K562 (cell line): Measurements from ENCODE around the gene BRWD1. TPM values are rescaled to one million over a fixed set of nuclear protein-coding genes. Genes with fewer than 3 reads are reported as not detected.

Source experiments
- ATAC-seq: fragments of 200-7000 bp; cut with Tn5 transposase; 3 replicates; pipeline ENCODE4 v1.9.1; 2020; ENCODE audit warnings: moderate library complexity
- BruUV-seq: library from RNA; stranded (reverse); fragments of 400-500 nt; replicated peaks from 2 replicates; lab custom pipeline; 2021; lab: Mats Ljungman, UMichigan
- CTCF ChIA-PET: fragments of 300-600 bp; formaldehyde crosslinking; extraction: SDS; loops from one replicate; lab custom pipeline; 2021; ENCODE audit warnings: low intra/inter-chr PET ratio; lab: Yijun Ruan, JAX
- POLR2A ChIA-PET: fragments of 300-600, 350-650 bp; sonication (Branson Sonifier 250); formaldehyde crosslinking; extraction: SDS; loops from one replicate; lab custom pipeline; 2021; ENCODE audit warnings: antibody characterized with exemption, inconsistent platforms; lab: Yijun Ruan, JAX
- DNase-seq, 4 experiments: peaks; one replicate each; pipeline versions ENCODE4 v3.0.0 to v3.0.0-alpha.2; 2011 to 2018; ENCODE audit warnings: low spot score in 3 of 4, mixed read lengths in 3 of 4; ENCODE audit errors: extremely low read depth in 1 of 4
- FAIRE-seq: peaks from 2 replicates; lab custom pipeline; 2011; peaks lifted over from hg19 to GRCh38; lab: Jason Lieb, UNC
- H2AFZ ChIP-seq: 2 replicates; pipeline ENCODE4 v1.6.0; 2011; ENCODE audit warnings: low read depth, low read length, control low read depth, inconsistent platforms
- H3K27ac ChIP-seq: fragments of 200-600 bp; 3 replicates; pipeline ENCODE4 v1.8.0; 2011; ENCODE audit warnings: low read depth, mild to moderate bottlenecking, control low read depth, inconsistent platforms, low read length, moderate library complexity, mixed read lengths; ENCODE audit errors: extremely low read depth
- H3K27me3 ChIP-seq, 2 experiments: fragments of 300-600 bp in 1 of 2; 2 replicates in 1 of 2; 3 replicates in 1 of 2; pipeline versions ENCODE4 v1.6.0 to v1.8.0; 2011; ENCODE audit warnings: inconsistent platforms in 2 of 2, low read length in 2 of 2, mild to moderate bottlenecking in 1 of 2, mixed read lengths in 1 of 2, moderate library complexity in 1 of 2; ENCODE audit not compliant: control insufficient read depth in 2 of 2, insufficient read depth in 2 of 2
- H3K36me3 ChIP-seq: fragments of 300-600 bp; 3 replicates; pipeline ENCODE4 v1.8.0; 2011; ENCODE audit warnings: mild to moderate bottlenecking, low read length, inconsistent platforms; ENCODE audit not compliant: control insufficient read depth, insufficient read depth
- H3K4me1 ChIP-seq, 2 experiments: fragments of 200-600 bp in 1 of 2; replicated peaks in 1 of 2; 2 replicates in 1 of 2; 3 replicates in 1 of 2; pipeline versions ENCODE4 v1.5.1 to v1.8.0; 2011; ENCODE audit warnings: inconsistent platforms in 2 of 2, low read length in 2 of 2, mild to moderate bottlenecking in 1 of 2, mixed read lengths in 1 of 2, moderate library complexity in 1 of 2; ENCODE audit not compliant: control insufficient read depth in 2 of 2, insufficient read depth in 2 of 2
- H3K4me2 ChIP-seq: 2 replicates; pipeline ENCODE4 v1.6.1; 2011; ENCODE audit warnings: low read length, control low read depth, inconsistent platforms, mixed read lengths; ENCODE audit not compliant: insufficient read depth
- H3K4me3 ChIP-seq: fragments of 200-600 bp; sonication (generic), shearing (Covaris generic); 2 replicates; pipeline ENCODE4 v1.5.1; 2016; ENCODE audit warnings: control low read depth, inconsistent platforms
- H3K79me2 ChIP-seq: fragments of 200-600 bp; 3 replicates; pipeline ENCODE4 v1.8.0; 2011; ENCODE audit warnings: low read length, inconsistent platforms; ENCODE audit not compliant: control insufficient read depth, insufficient read depth
- H3K9ac ChIP-seq, 2 experiments: 2 replicates each; pipeline versions ENCODE4 v1.6.0 to v1.6.1; 2011; ENCODE audit warnings: low read depth in 2 of 2, low read length in 2 of 2, control low read depth in 1 of 2, inconsistent platforms in 1 of 2, mild to moderate bottlenecking in 1 of 2, mixed read lengths in 1 of 2; ENCODE audit not compliant: insufficient read depth in 1 of 2
- H3K9me1 ChIP-seq: one replicate; pipeline ENCODE4 v1.6.0; 2011; ENCODE audit warnings: inconsistent platforms, mild to moderate bottlenecking, low read length, moderate library complexity; ENCODE audit not compliant: control insufficient read depth, insufficient read depth
- H3K9me3 ChIP-seq: replicated peaks from 2 replicates; pipeline ENCODE4 v1.5.1; 2011; ENCODE audit warnings: low read depth, low read length, inconsistent platforms; ENCODE audit not compliant: control insufficient read depth, insufficient read depth
- H4K20me1 ChIP-seq: replicated peaks from 2 replicates; pipeline ENCODE4 v1.6.1; 2011; ENCODE audit warnings: low read length, inconsistent platforms, mixed read lengths; ENCODE audit not compliant: control insufficient read depth, insufficient read depth
- CHD7 ChIP-seq: fragments of 200-600 bp; sonication (generic); IDR thresholded peaks from one replicate; pipeline ENCODE4 v1.6.1; 2012; ENCODE audit warnings: mild to moderate bottlenecking, low read depth, low read length, inconsistent platforms
- ZBTB2 ChIP-seq: fragments of 450-650 bp; IDR thresholded peaks from 2 replicates; pipeline ENCODE4 v1.6.1; 2016; ENCODE audit warnings: antibody characterized with exemption
- WGBS: fragments of 100-300 bp; shearing (Covaris generic); methylation state at CpG from one replicate; pipeline ENCODE4 v1.1.6; 2016; ENCODE audit warnings: low coverage, mixed read lengths; ENCODE audit not compliant: insufficient coverage; ENCODE audit errors: missing lambda C conversion rate; 5-methylcytosine and 5-hydroxymethylcytosine counted together
- in situ Hi-C: fragments of 300-500 bp; cut with MboI; formaldehyde crosslinking; loops from 4 replicates; pipeline ENCODE4 v1.15.0; 2018; ENCODE audit warnings: inconsistent platforms, mixed read lengths
- intact Hi-C: fragments of 100-400 bp; cut with micrococcal nuclease; formaldehyde crosslinking; loops from 2 replicates; pipeline ENCODE4 v1.14.2; 2022
- polyA plus RNA-seq, 8 experiments: library from polyadenylated mRNA; depleted of rRNA in 4 of 8; stranded (reverse) in 5 of 8; unstranded in 3 of 8; fragments of >200 nt; fragmentation: Nextera tagmentation in 2 of 8; fragmentation: Illumina TruSeq in 1 of 8; extraction: Ambion mirVana in 2 of 8; extraction: Trizol in 1 of 8; gene quantifications; 2 replicates each; pipeline versions ENCODE4 v1.2.1 to v1.2.3, GENCODE V29; 2011 to 2014; ENCODE audit warnings: inconsistent platforms in 1 of 8, missing spikeins in 1 of 8
- total RNA-seq, 7 experiments: library from RNA; depleted of rRNA in 6 of 7; stranded (reverse); fragments of >200 nt in 6 of 7; fragmentation: Illumina TruSeq in 2 of 7; extraction: Trizol in 2 of 7; gene quantifications; 2 replicates each; pipeline versions ENCODE4 v1.2.1 to v1.2.3, GENCODE V29; 2011 to 2021; ENCODE audit warnings: low replicate concordance in 1 of 7

The BRWD1 gene
- total and polyA plus RNA-seq, 9 of the 15 experiments (the other 6 are each of a cell fraction or from before 2014, with no cell fraction given), result 10.1 to 60.2 (median 34.1) TPM

- WGBS, result 0% methylated on average over 11 of the region's 11 CpGs
- H2AFZ ChIP-seq, result peak overlapping the region; percentile 16; the same call in 1 of the 2 replicates
- intact Hi-C loops, result loop anchor here (1.0 to 2.0 kb wide), 2 partner anchors 35 to 40 kb away; partner anchors contain the start of gene BRWD1
- no peak for FAIRE-seq
- H3K4me1 ChIP-seq, result peaks cover 5 to 30% of the 10 kb centered on the region in 2 experiments
- H3K4me2 ChIP-seq, result peak overlapping the region; percentile 90
- DNase-seq, result no peak
- H3K9me1 ChIP-seq, result peaks cover 7% of the 10 kb centered on the region
- H3K9ac ChIP-seq, result peak overlapping the region; percentile 94 to 98
- H3K79me2 ChIP-seq, result peaks cover 66% of the 10 kb centered on the region
- H3K9me3 ChIP-seq, result no peaks in the 10 kb centered on the region
- TSS peak; percentile 43 for BruUV-seq
- POLR2A ChIA-PET, result interaction anchor here (0.6 to 7.7 kb wide), 18 partner anchors 10 to 164 kb away, joined by 3 to 73 read pairs (median 6); partner anchors contain the start of genes BRWD1 and SH3BGR
- peak overlapping the region; percentile 81 for H3K4me3 ChIP-seq
- H3K27me3 ChIP-seq, result no peaks in the 10 kb centered on the region
- peak overlapping the region; percentile 85 for H3K27ac ChIP-seq
- in situ Hi-C loops, result no loop called here
- CTCF ChIA-PET, result interaction anchor here (0.9 to 1.1 kb wide), 2 partner anchors 40 to 41 kb away, joined by 3 to 5 read pairs; no protein-coding TSS in a partner anchor
- H3K36me3 ChIP-seq, result peaks cover 52% of the 10 kb centered on the region
- no peak; the same call in 2 of the 3 replicates for ATAC-seq
- H4K20me1 ChIP-seq, result peaks cover 11% of the 10 kb centered on the region
- TF ChIP-seq CHD7, result peak; percentile 72
- no peak for TF ChIP-seq ZBTB2
These were observed 34.6 kb upstream of the BRWD1 start for GRCh38 chr21:39348040-39348354.
